CD4-positive, alpha-beta T cell treated with Interleukin-4 for 1 hour (primary cell): Measurements from ENCODE around the gene PHF24.
A peak's percentile ranks its signal among the peaks of the same experiment; 100 is the strongest.
"Not testable (repeated sequence)": the region's sequence is repeated elsewhere in the genome, so short reads cannot be mapped to it uniquely, and the experiment has no call there.

Experiments used
- DNase-seq, 2 donors: peaks; one replicate each; pipeline ENCODE4 v3.0.0-alpha.2; 2020 to 2022

The PHF24 gene

GRCh38 chr9:34957492-34958410, at the start of gene PHF24:
TSS of gene PHF24 (plus strand) at chr9:34958285. CDS start at chr9:34971299, 13,014 bp downstream.
- no peak for DNase-seq

- no peak for DNase-seq
Observed at GRCh38 chr9:34927061-34927460, 31.0 kb upstream of the PHF24 start.

- DNase-seq, result no peak
Observed at GRCh38 chr9:34928921-34929320, 29.2 kb upstream of the PHF24 start.

- DNase-seq, result peak in 1 of 2 donors; percentile 19
Observed at GRCh38 chr9:34929506-34930102, 28.5 kb upstream of the PHF24 start.

GRCh38 chr9:34939989-34940388, 18.1 kb upstream of the PHF24 start:
- not testable (repeated sequence) for DNase-seq

GRCh38 chr9:34948451-34948850, 9.6 kb upstream of the PHF24 start:
- no peak for DNase-seq

- no peak for DNase-seq
Observed at GRCh38 chr9:34954225-34954624, 3.9 kb upstream of the PHF24 start.

- not testable (repeated sequence) for DNase-seq
Observed at GRCh38 chr9:34956066-34956465, 2.0 kb upstream of the PHF24 start.

- no peak for DNase-seq
Observed at GRCh38 chr9:34956648-34957047, 1.4 kb upstream of the PHF24 start.

GRCh38 chr9:34958411-34958982, 412 bp downstream of the PHF24 start:
- no peak for DNase-seq

- DNase-seq, result no peak
Observed at GRCh38 chr9:34959461-34959860, 1.4 kb downstream of the PHF24 start.

GRCh38 chr9:34961574-34962490, 3.7 kb downstream of the PHF24 start:
- DNase-seq, result no peak

GRCh38 chr9:34962546-34962945, 4.5 kb downstream of the PHF24 start:
- DNase-seq, result no peak

GRCh38 chr9:34963552-34963951, 5.5 kb downstream of the PHF24 start:
- DNase-seq, result no peak

- no peak for DNase-seq
Observed at GRCh38 chr9:34964458-34964857, 6.4 kb downstream of the PHF24 start.

GRCh38 chr9:34971146-34971811, 13.2 kb downstream of the PHF24 start:
- DNase-seq, result no peak

GRCh38 chr9:34974664-34975063, 16.6 kb downstream of the PHF24 start:
- no peak for DNase-seq

- DNase-seq, result no peak
Observed at GRCh38 chr9:34976441-34976840, 18.4 kb downstream of the PHF24 start.

- DNase-seq, result no peak
Observed at GRCh38 chr9:34976992-34977391, 18.9 kb downstream of the PHF24 start.

GRCh38 chr9:34980181-34980761, 22.2 kb downstream of the PHF24 start:
- DNase-seq, result no peak

GRCh38 chr9:34982361-34982760, 24.3 kb downstream of the PHF24 start:
- no peak for DNase-seq

- peak in 1 of 2 donors; percentile 22 for DNase-seq
Observed at GRCh38 chr9:34983209-34983608, 25.1 kb downstream of the PHF24 start.
